Placental pericyte (primary cell): ENCODE data around the gene TARS3. TPM values are rescaled to one million over a fixed set of nuclear protein-coding genes. Genes with fewer than 3 reads are reported as not detected.

Source experiments
- small RNA-seq: library from RNA; depleted of rRNA; stranded (forward); fragments of <200 nt; gene quantifications from one replicate; pipeline ENCODE3, GENCODE V24; 2012; ENCODE audit warnings: low replicate concordance
- total RNA-seq: library from RNA; depleted of rRNA; stranded (reverse); fragments of >200 nt; gene quantifications from 2 replicates; pipeline ENCODE4 v1.2.3, GENCODE V29; 2012

The TARS3 gene
- total RNA-seq, result 12.5 and 13.9 TPM in 2 replicates

GRCh38 chr15:101723874-101724674 is at the start of gene TARS3:
TARS3 (minus strand) TSS chr15:101724473; CDS start chr15:101724387, 86 bp downstream.

GRCh38 chr15:101652098-101652785 is 72.0 kb downstream of the TARS3 start, which contains the start of gene TM2D3:
TM2D3 (minus strand) TSS chr15:101652381; CDS start chr15:101652361, 20 bp downstream.

Small RNA genes lying within 50 kb of the gene (small RNA-seq; reads per million reads assigned to genes)
- gene RN7SL209P, result not detected
- not detected for gene RNU6-807P

Other genes with a start within 250 kb of the TARS3 start
- gene PCSK6, start 234.8 kb downstream of the TARS3 start, total RNA-seq, result 1.1 and 41.6 TPM in 2 replicates
- 28.9 and 33.6 TPM in 2 replicates for gene TM2D3, start 72.1 kb downstream of the TARS3 start, total RNA-seq
- gene OR4F6, start 79.0 kb upstream of the TARS3 start, total RNA-seq, result not detected in 2 replicates
- 0.22 and 0.57 TPM in 2 replicates for gene OR4F15, start 87.7 kb upstream of the TARS3 start, total RNA-seq